Neural cell (in vitro differentiated cells): ENCODE results near the gene SLC25A13. TPM values are rescaled to one million over a fixed set of nuclear protein-coding genes. Genes with fewer than 3 reads are reported as not detected.
"Not testable (repeated sequence)": the region's sequence is repeated elsewhere in the genome, so short reads cannot be mapped to it uniquely, and the experiment has no call there.

Experiments used
- H2AFZ ChIP-seq: fragments of 200-600, 300-800 bp; sonication (generic), shearing (Covaris generic); 2 replicates; pipeline ENCODE4 v1.6.0; 2014; ENCODE audit warnings: low read depth, mild to moderate bottlenecking, antibody characterized with exemption, low read length, moderate library complexity
- H3F3A ChIP-seq: fragments of 200-600 bp; shearing (Covaris generic); 2 replicates; pipeline ENCODE4 v1.6.1; 2016; ENCODE audit warnings: mild to moderate bottlenecking, moderate library complexity, mixed read lengths, antibody characterized with exemption, low read length; ENCODE audit not compliant: insufficient read depth, poor library complexity, severe bottlenecking
- H3K27ac ChIP-seq: fragments of 200-600, 300-800 bp; sonication (generic), shearing (Covaris generic); 2 replicates; pipeline ENCODE4 v1.5.1; 2014; ENCODE audit warnings: mild to moderate bottlenecking, low read length, moderate library complexity
- H3K27me3 ChIP-seq: fragments of 300-800, 200-600 bp; sonication (generic), shearing (Covaris generic); 2 replicates; pipeline ENCODE4 v1.6.0; 2014; ENCODE audit warnings: mild to moderate bottlenecking, low read depth, low read length, moderate library complexity; ENCODE audit not compliant: insufficient read depth
- H3K36me3 ChIP-seq: fragments of 300-800, 200-600 bp; sonication (generic), shearing (Covaris generic); 2 replicates; pipeline ENCODE4 v1.5.1; 2014; ENCODE audit warnings: mild to moderate bottlenecking, antibody characterized with exemption, low read length, moderate library complexity; ENCODE audit not compliant: insufficient read depth
- H3K4me2 ChIP-seq: fragments of 300-800, 200-600 bp; sonication (generic), shearing (Covaris generic); 2 replicates; pipeline ENCODE4 v1.6.0; 2014; ENCODE audit warnings: mild to moderate bottlenecking, low read length
- H3K4me3 ChIP-seq: fragments of 300-800, 200-600 bp; sonication (generic), shearing (Covaris generic); 2 replicates; pipeline ENCODE4 v1.5.1; 2014; ENCODE audit warnings: mild to moderate bottlenecking, low read length, moderate library complexity
- H3K79me2 ChIP-seq: fragments of 200-600 bp; shearing (Covaris generic); replicated peaks from 2 replicates; pipeline ENCODE4 v1.6.0; 2014; ENCODE audit warnings: mild to moderate bottlenecking, low read length, moderate library complexity; ENCODE audit not compliant: insufficient read depth
- H3K9ac ChIP-seq: fragments of 300-800, 200-600 bp; sonication (generic), shearing (Covaris generic); 2 replicates; pipeline ENCODE4 v1.6.1; 2016; ENCODE audit warnings: mild to moderate bottlenecking, low read length, mixed read lengths
- H3K9me2 ChIP-seq: fragments of 200-600 bp; shearing (Covaris generic); 2 replicates; pipeline ENCODE4 v1.6.1; 2016; ENCODE audit warnings: mild to moderate bottlenecking, low read length, mixed read lengths; ENCODE audit not compliant: insufficient read depth
- H3K9me3 ChIP-seq: fragments of 200-600, 300-800 bp; sonication (generic), shearing (Covaris generic); 2 replicates; pipeline ENCODE4 v1.6.1; 2016; ENCODE audit warnings: mild to moderate bottlenecking, mixed run types, low read length, moderate library complexity, mixed read lengths
- H4K20me1 ChIP-seq: fragments of 200-600 bp; shearing (Covaris generic); 2 replicates; pipeline ENCODE4 v1.6.1; 2016; ENCODE audit warnings: mild to moderate bottlenecking, mixed run types; ENCODE audit not compliant: insufficient read depth
- EP300 ChIP-seq: fragments of 450-650 bp; conservative IDR thresholded peaks from 2 replicates; pipeline ENCODE4 v1.6.1; 2014; ENCODE audit warnings: antibody characterized with exemption, mild to moderate bottlenecking, moderate library complexity; ENCODE audit not compliant: poor library complexity, severe bottlenecking
- EZH2 ChIP-seq: fragments of 200-600, 300-800 bp; shearing (Covaris generic), sonication (generic); IDR thresholded peaks from 2 replicates; pipeline ENCODE4 v1.6.1; 2014; ENCODE audit warnings: antibody characterized with exemption, low read length, borderline replicate concordance, mild to moderate bottlenecking; ENCODE audit not compliant: insufficient read depth, poor library complexity, severe bottlenecking
- MXI1 ChIP-seq: fragments of 450-650 bp; conservative IDR thresholded peaks from 2 replicates; pipeline ENCODE4 v1.6.1; 2014; ENCODE audit warnings: antibody characterized with exemption, mild to moderate bottlenecking; ENCODE audit not compliant: poor library complexity, severe bottlenecking
- POLR2AphosphoS5 ChIP-seq: IDR thresholded peaks from 2 replicates; pipeline ENCODE4 v1.6.1; 2012
- RAD21 ChIP-seq: fragments of 450-650 bp; conservative IDR thresholded peaks from 2 replicates; pipeline ENCODE4 v1.6.1; 2014; ENCODE audit warnings: antibody characterized with exemption, mild to moderate bottlenecking, moderate library complexity
- SMC3 ChIP-seq: fragments of 450-650 bp; conservative IDR thresholded peaks from 2 replicates; pipeline ENCODE4 v1.6.1; 2014; ENCODE audit warnings: antibody characterized with exemption, mild to moderate bottlenecking, moderate library complexity; ENCODE audit not compliant: poor library complexity
- TAF1 ChIP-seq: IDR thresholded peaks from 2 replicates; pipeline ENCODE4 v1.6.1; 2012; ENCODE audit warnings: low read depth
- polyA plus RNA-seq: library from polyadenylated mRNA; depleted of rRNA; stranded (reverse); fragments of >200 nt; gene quantifications from 2 replicates; pipeline ENCODE4 v1.2.3, GENCODE V29; 2014
- TF ChIP-seq, protein P1 (sequence below): IDR thresholded peaks from 2 replicates; pipeline ENCODE4 v1.6.1; 2012; ENCODE audit warnings: borderline replicate concordance
- TF ChIP-seq, protein P2 (sequence below): fragments of 450-650 bp; IDR thresholded peaks from 2 replicates; pipeline ENCODE4 v1.5.1; 2014; ENCODE audit warnings: antibody characterized with exemption, mild to moderate bottlenecking, moderate library complexity; ENCODE audit not compliant: poor library complexity, severe bottlenecking

The SLC25A13 gene
- polyA plus RNA-seq, 1 donor from 2014 or later: 20.2 TPM

DNA sequence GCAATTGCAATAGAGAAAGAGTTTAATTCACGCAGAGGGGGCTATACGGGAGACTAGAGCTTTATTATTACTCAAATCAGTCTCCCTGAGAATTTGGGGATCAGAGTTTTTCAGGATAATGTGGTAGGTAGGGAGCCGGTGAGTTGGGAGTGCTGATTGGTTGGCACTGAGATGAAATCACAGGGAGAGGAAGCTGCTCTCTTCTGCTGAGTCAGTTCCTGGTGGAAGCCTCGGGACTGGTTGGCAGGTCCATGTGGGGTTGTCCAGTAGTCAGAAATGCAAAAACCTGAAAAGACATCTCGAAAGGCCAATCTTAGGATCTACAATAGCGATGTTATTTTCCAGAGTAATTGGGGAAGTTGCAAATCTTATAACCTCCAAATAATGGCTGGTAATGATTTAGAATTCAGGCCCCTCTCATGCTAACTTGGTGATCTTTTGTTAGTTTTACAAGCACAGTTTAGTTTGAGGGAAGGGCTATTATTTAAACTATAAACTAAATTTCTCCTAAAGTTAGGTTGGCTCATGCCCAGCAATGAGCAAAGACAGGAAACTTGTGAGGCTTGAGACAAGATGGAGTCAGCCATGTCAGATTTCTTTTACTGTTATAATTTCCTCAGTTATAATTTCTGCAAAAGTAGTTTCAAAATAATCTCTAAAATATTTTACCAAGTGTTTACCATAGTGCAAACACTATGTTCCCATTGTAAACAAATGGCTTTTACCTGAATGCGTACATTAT, 39.4 kb upstream of the SLC25A13 start:
- H3K4me2 ChIP-seq: no peak overlapping the region
- H3K9me3 ChIP-seq: no peaks in the 10 kb centered on the region
- no peaks in the 10 kb centered on the region for H3F3A ChIP-seq
- no peak overlapping the region for H3K9ac ChIP-seq
- no peak overlapping the region for H3K27ac ChIP-seq
- no peak overlapping the region for H3K4me3 ChIP-seq
- H2AFZ ChIP-seq: no peak overlapping the region
- H3K79me2 ChIP-seq: no peaks in the 10 kb centered on the region
- TF ChIP-seq, protein P1, sequence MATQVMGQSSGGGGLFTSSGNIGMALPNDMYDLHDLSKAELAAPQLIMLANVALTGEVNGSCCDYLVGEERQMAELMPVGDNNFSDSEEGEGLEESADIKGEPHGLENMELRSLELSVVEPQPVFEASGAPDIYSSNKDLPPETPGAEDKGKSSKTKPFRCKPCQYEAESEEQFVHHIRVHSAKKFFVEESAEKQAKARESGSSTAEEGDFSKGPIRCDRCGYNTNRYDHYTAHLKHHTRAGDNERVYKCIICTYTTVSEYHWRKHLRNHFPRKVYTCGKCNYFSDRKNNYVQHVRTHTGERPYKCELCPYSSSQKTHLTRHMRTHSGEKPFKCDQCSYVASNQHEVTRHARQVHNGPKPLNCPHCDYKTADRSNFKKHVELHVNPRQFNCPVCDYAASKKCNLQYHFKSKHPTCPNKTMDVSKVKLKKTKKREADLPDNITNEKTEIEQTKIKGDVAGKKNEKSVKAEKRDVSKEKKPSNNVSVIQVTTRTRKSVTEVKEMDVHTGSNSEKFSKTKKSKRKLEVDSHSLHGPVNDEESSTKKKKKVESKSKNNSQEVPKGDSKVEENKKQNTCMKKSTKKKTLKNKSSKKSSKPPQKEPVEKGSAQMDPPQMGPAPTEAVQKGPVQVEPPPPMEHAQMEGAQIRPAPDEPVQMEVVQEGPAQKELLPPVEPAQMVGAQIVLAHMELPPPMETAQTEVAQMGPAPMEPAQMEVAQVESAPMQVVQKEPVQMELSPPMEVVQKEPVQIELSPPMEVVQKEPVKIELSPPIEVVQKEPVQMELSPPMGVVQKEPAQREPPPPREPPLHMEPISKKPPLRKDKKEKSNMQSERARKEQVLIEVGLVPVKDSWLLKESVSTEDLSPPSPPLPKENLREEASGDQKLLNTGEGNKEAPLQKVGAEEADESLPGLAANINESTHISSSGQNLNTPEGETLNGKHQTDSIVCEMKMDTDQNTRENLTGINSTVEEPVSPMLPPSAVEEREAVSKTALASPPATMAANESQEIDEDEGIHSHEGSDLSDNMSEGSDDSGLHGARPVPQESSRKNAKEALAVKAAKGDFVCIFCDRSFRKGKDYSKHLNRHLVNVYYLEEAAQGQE: no peak
- TF ChIP-seq TAF1 (no peak), EZH2 (no peak), POLR2AphosphoS5 (no peak), RAD21 (no peak), MXI1 (no peak)
- TF ChIP-seq, protein P2, sequence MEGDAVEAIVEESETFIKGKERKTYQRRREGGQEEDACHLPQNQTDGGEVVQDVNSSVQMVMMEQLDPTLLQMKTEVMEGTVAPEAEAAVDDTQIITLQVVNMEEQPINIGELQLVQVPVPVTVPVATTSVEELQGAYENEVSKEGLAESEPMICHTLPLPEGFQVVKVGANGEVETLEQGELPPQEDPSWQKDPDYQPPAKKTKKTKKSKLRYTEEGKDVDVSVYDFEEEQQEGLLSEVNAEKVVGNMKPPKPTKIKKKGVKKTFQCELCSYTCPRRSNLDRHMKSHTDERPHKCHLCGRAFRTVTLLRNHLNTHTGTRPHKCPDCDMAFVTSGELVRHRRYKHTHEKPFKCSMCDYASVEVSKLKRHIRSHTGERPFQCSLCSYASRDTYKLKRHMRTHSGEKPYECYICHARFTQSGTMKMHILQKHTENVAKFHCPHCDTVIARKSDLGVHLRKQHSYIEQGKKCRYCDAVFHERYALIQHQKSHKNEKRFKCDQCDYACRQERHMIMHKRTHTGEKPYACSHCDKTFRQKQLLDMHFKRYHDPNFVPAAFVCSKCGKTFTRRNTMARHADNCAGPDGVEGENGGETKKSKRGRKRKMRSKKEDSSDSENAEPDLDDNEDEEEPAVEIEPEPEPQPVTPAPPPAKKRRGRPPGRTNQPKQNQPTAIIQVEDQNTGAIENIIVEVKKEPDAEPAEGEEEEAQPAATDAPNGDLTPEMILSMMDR: no peak
- no peaks in the 10 kb centered on the region for H4K20me1 ChIP-seq
- H3K27me3 ChIP-seq: no peaks in the 10 kb centered on the region
- no peaks in the 10 kb centered on the region for H3K9me2 ChIP-seq
- H3K36me3 ChIP-seq: no peaks in the 10 kb centered on the region

DNA sequence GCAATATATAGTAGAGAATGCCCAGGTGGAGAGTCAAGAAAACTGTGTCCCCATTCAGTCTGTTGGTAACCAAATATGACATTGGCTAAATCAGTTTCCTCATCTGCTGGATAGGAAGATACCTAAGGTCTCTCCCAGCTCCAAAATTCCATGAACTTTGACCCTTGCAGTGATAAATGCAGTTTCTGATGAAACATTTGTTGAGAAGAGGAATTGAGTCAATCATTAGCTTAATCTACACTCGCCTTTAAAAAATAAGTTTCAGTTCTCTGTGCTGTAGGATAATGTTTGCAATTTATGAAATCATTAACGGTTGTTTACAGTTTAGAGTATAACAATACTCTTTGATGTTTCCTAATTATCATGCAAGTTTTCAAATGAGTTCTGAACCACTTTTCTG, 38.0 kb upstream of the SLC25A13 start:
- H3K36me3 ChIP-seq: no peaks in the 10 kb centered on the region
- no peaks in the 10 kb centered on the region for H3K27me3 ChIP-seq
- no peaks in the 10 kb centered on the region for H3K9me3 ChIP-seq
- H3K4me2 ChIP-seq: no peak overlapping the region
- no peak for TF ChIP-seq EP300
- TF ChIP-seq SMC3: no peak
- TF ChIP-seq MXI1: no peak
- TF ChIP-seq, protein P2: no peak
- no peak for TF ChIP-seq EZH2
- TF ChIP-seq POLR2AphosphoS5: no peak
- TF ChIP-seq, protein P1: no peak
- no peak for TF ChIP-seq RAD21
- TF ChIP-seq TAF1: no peak
- H3K4me3 ChIP-seq: no peak overlapping the region
- no peak overlapping the region for H3K27ac ChIP-seq
- H3K9me2 ChIP-seq: no peaks in the 10 kb centered on the region
- H2AFZ ChIP-seq: no peak overlapping the region
- no peaks in the 10 kb centered on the region for H4K20me1 ChIP-seq
- H3K79me2 ChIP-seq: no peaks in the 10 kb centered on the region
- no peak overlapping the region for H3K9ac ChIP-seq
- no peaks in the 10 kb centered on the region for H3F3A ChIP-seq

DNA sequence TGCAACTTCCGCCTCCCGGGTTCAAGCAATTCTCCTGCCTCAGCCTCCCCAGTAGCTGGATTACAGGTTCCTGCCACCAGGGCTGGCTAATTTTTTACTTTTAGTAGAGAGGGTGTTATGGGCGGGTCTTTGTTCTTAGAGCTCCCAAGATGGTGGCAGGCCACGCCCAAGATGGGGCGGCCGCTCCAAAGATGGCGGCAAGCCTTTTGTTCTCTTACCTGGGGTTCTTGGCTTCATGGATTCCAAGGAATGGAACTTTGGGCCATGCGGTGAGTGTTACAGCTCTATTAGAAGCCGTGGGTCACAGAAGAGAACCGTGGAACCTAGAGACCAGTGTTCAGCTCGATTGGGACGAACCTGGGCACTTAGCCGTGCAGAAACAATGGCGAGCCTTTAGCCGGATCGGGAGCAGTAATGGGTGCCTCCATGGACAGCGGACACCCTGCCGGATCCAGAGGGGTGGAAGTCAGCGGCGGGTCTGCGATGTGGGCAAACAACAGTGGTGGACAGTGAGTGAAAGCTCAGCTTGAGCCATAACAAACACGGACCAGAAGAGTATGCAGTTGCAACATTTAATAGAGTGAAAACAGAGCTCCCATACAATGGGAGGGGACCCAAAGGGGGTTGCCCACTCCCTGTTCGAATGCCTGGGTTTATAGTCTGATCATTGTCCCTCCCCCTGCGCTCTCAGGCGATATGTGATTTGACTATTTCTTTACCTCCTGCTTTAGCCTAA, 36.5 kb upstream of the SLC25A13 start:
- not testable (repeated sequence) for H3K79me2 ChIP-seq, H3K9me2 ChIP-seq, H3K27ac ChIP-seq, H3K4me2 ChIP-seq, H4K20me1 ChIP-seq, H3F3A ChIP-seq, H3K36me3 ChIP-seq, H3K9ac ChIP-seq, H3K27me3 ChIP-seq, H3K9me3 ChIP-seq, H3K4me3 ChIP-seq, H2AFZ ChIP-seq
